Endothelial cell of umbilical vein (primary cell): ENCODE data around the gene STK39. TPM values are rescaled to one million over a fixed set of nuclear protein-coding genes. Genes with fewer than 3 reads are reported as not detected.

Experiments used
- BruUV-seq: library from RNA; stranded (reverse); fragments of 400-500 nt; replicated peaks from 2 replicates; lab custom pipeline; 2021; lab: Mats Ljungman, UMichigan
- CTCF ChIA-PET: fragments of 300-600, 350-600 bp; sonication (Branson Sonifier 250); formaldehyde crosslinking; loops from one replicate; lab custom pipeline; 2021; ENCODE audit warnings: antibody characterized with exemption, inconsistent platforms; lab: Charles Lee
- POLR2A ChIA-PET: fragments of 300-600, 350-600 bp; sonication (Branson Sonifier 250); formaldehyde crosslinking; loops from one replicate; lab custom pipeline; 2021; ENCODE audit warnings: antibody characterized with exemption, inconsistent platforms; lab: Charles Lee
- DNase-seq: peaks from one replicate; pipeline ENCODE4 v3.0.0-alpha.2; 2011; ENCODE audit warnings: low read depth, low spot score
- FAIRE-seq: peaks from 2 replicates; lab custom pipeline; 2011; peaks lifted over from hg19 to GRCh38; lab: Jason Lieb, UNC
- H2AFZ ChIP-seq: 2 replicates; pipeline ENCODE4 v1.6.0; 2012; ENCODE audit warnings: low read depth, low read length, control low read depth, inconsistent platforms
- H3K27ac ChIP-seq: 2 replicates; pipeline ENCODE4 v1.5.1; 2011; ENCODE audit warnings: low read depth, mild to moderate bottlenecking, control low read depth, low read length, moderate library complexity; ENCODE audit not compliant: insufficient read depth
- H3K27me3 ChIP-seq, 2 experiments: 2 replicates each; pipeline versions ENCODE4 v1.6.0 to v1.6.1; 2011; ENCODE audit warnings: low read length in 2 of 2, mixed read lengths in 1 of 2; ENCODE audit not compliant: control insufficient read depth in 2 of 2, insufficient read depth in 2 of 2
- H3K36me3 ChIP-seq, 2 experiments: 2 replicates in 1 of 2; 3 replicates in 1 of 2; pipeline ENCODE4 v1.5.1; 2011; ENCODE audit warnings: low read length in 2 of 2, mild to moderate bottlenecking in 1 of 2, moderate library complexity in 1 of 2; ENCODE audit not compliant: control insufficient read depth in 2 of 2, insufficient read depth in 2 of 2; ENCODE audit errors: extremely low read depth in 1 of 2
- H3K4me1 ChIP-seq: 3 replicates; pipeline ENCODE4 v1.5.1; 2011; ENCODE audit warnings: mild to moderate bottlenecking, low read length; ENCODE audit not compliant: control insufficient read depth, insufficient read depth; ENCODE audit errors: extremely low read depth
- H3K4me2 ChIP-seq: 2 replicates; pipeline ENCODE4 v1.6.1; 2011; ENCODE audit warnings: low read length, control low read depth, mixed read lengths; ENCODE audit not compliant: insufficient read depth
- H3K4me3 ChIP-seq, 3 experiments: fragments of 200-600 bp in 1 of 3; sonication (generic), shearing (Covaris generic) in 1 of 3; replicated peaks in 1 of 3; 2 replicates each; pipeline ENCODE4 v1.5.1; 2011 to 2016; ENCODE audit warnings: control low read depth in 3 of 3, low read length in 3 of 3, mild to moderate bottlenecking in 2 of 3, inconsistent platforms in 1 of 3, low read depth in 1 of 3, moderate library complexity in 1 of 3; ENCODE audit not compliant: insufficient read depth in 1 of 3
- H3K79me2 ChIP-seq: 2 replicates; pipeline ENCODE4 v1.6.0; 2012; ENCODE audit warnings: low read length, inconsistent platforms; ENCODE audit not compliant: control insufficient read depth, insufficient read depth
- H3K9ac ChIP-seq: replicated peaks from 2 replicates; pipeline ENCODE3; 2011; ENCODE audit warnings: low read length, control low read depth; ENCODE audit not compliant: insufficient read depth; ENCODE audit errors: extremely low read depth
- H3K9me1 ChIP-seq: replicated peaks from 3 replicates; pipeline ENCODE4 v1.6.0; 2011; ENCODE audit warnings: mild to moderate bottlenecking, low read length; ENCODE audit not compliant: control insufficient read depth, insufficient read depth; ENCODE audit errors: extremely low read depth
- H3K9me3 ChIP-seq: replicated peaks from 2 replicates; pipeline ENCODE4 v1.5.1; 2012; ENCODE audit warnings: low read length, inconsistent platforms; ENCODE audit not compliant: control insufficient read depth, insufficient read depth
- H4K20me1 ChIP-seq: replicated peaks from 2 replicates; pipeline ENCODE3; 2011; ENCODE audit warnings: mild to moderate bottlenecking, low read length; ENCODE audit not compliant: control insufficient read depth, insufficient read depth; ENCODE audit errors: extremely low read depth
- CTCF ChIP-seq, 2 donors: IDR thresholded peaks; 1 replicate in 1 of 2; 2 replicates in 1 of 2; pipeline ENCODE4 v1.5.1; 2011; ENCODE audit warnings: low read length in 2 of 2, mild to moderate bottlenecking in 2 of 2, moderate library complexity in 2 of 2, control low read depth in 1 of 2, inconsistent platforms in 1 of 2, low read depth in 1 of 2; ENCODE audit not compliant: insufficient read depth in 1 of 2; ENCODE audit errors: extremely low read depth in 1 of 2
- EZH2 ChIP-seq: IDR thresholded peaks from 2 replicates; pipeline ENCODE4 v1.6.1; 2012; ENCODE audit warnings: borderline replicate concordance, low read depth, mild to moderate bottlenecking, moderate library complexity, low read length, inconsistent platforms; ENCODE audit not compliant: severe bottlenecking
- FOS ChIP-seq: IDR thresholded peaks from 2 replicates; pipeline ENCODE4 v1.6.1; 2011; ENCODE audit warnings: mild to moderate bottlenecking, low read length, moderate library complexity, borderline replicate concordance; ENCODE audit not compliant: insufficient read depth
- GATA2 ChIP-seq: IDR thresholded peaks from 2 replicates; pipeline ENCODE4 v1.7.0; 2011; ENCODE audit warnings: low read depth, mild to moderate bottlenecking, moderate library complexity, mixed read lengths, low read length; ENCODE audit not compliant: insufficient read length, insufficient read depth
- JUN ChIP-seq: IDR thresholded peaks from 2 replicates; pipeline ENCODE4 v1.6.1; 2011; ENCODE audit warnings: borderline replicate concordance, low read depth; ENCODE audit not compliant: insufficient read length, insufficient read depth
- MAX ChIP-seq: IDR thresholded peaks from 2 replicates; pipeline ENCODE4 v1.6.1; 2011; ENCODE audit not compliant: insufficient read depth, insufficient read length
- MYC ChIP-seq: IDR thresholded peaks from one replicate; pipeline ENCODE4 v1.6.1; 2011; ENCODE audit warnings: mild to moderate bottlenecking, low read depth, low read length
- POLR2A ChIP-seq: IDR thresholded peaks from 2 replicates; pipeline ENCODE4 v1.6.1; 2012; ENCODE audit warnings: low read depth, mild to moderate bottlenecking, control low read depth, low read length
- POLR2AphosphoS5 ChIP-seq: IDR thresholded peaks from 2 replicates; pipeline ENCODE4 v1.6.1; 2012; ENCODE audit warnings: low read depth, mild to moderate bottlenecking, control low read depth, low read length, moderate library complexity; ENCODE audit not compliant: insufficient read depth
- dilution Hi-C: fragments of 300-500 bp; cut with MboI; formaldehyde crosslinking; loops from one replicate; pipeline ENCODE4 v1.15.0; 2019; ENCODE audit warnings: low sequenced_read_pairs; ENCODE audit not compliant: extremely low pct_ligation_motif_present
- intact Hi-C: fragments of 100-400 bp; cut with micrococcal nuclease; formaldehyde crosslinking; loops from one replicate; pipeline ENCODE4 v1.10.0; 2022
- polyA plus RNA-seq, 4 experiments: library from polyadenylated mRNA; depleted of rRNA in 3 of 4; stranded (reverse) in 3 of 4; unstranded in 1 of 4; fragments of >200 nt; gene quantifications; 2 replicates each; pipeline versions ENCODE4 v1.2.1 to v1.2.3, GENCODE V29; 2011 to 2012; ENCODE audit warnings: missing spikeins in 1 of 4
- total RNA-seq: library from RNA; stranded (reverse); gene quantifications from 2 replicates; pipeline ENCODE4 v1.2.3, GENCODE V29; 2021

STK39 gene
- total and polyA plus RNA-seq, 2 donors (not counting 3 experiments of a cell fraction or from before 2014, with no cell fraction given), result 4.6 to 13.1 TPM

GRCh38 chr2:168294409-168294808 lies 47.0 kb upstream of the STK39 start:
- Histone ChIP-seq H3K79me2 (no peaks in the 10 kb centered on the region), H4K20me1 (no peaks in the 10 kb centered on the region), H3K9me1 (no peaks in the 10 kb centered on the region), H3K27me3 (peaks cover 0 to 2% of the 10 kb centered on the region in 2 experiments), H3K9me3 (no peaks in the 10 kb centered on the region), H3K36me3 (no peaks in the 10 kb centered on the region), H3K4me2 (no peak overlapping the region), H2AFZ (no peak overlapping the region), H3K4me3 (no peak overlapping the region), H3K27ac (no peak overlapping the region), H3K4me1 (no peaks in the 10 kb centered on the region), H3K9ac (no peak overlapping the region)
- DNase-seq, result no peak
- no TSS peak for BruUV-seq
- dilution Hi-C loops (no loop called here), intact Hi-C loops (no loop called here)
- ChIA-PET POLR2A (no interaction called here), CTCF (no interaction called here)
- TF ChIP-seq MAX (no peak), POLR2AphosphoS5 (no peak), POLR2A (no peak), GATA2 (no peak), EZH2 (no peak), JUN (no peak), CTCF (IDR thresholded peaks at IDR 0.05; ENCODE audit: extremely low read depth in 1 of 2, insufficient read depth in 1 of 2, low read depth in 1 of 2, low read length in 2 of 2) (no peak), MYC (no peak), FOS (no peak)
- FAIRE-seq, result no peak
